Glomerular visceral epithelial cell (primary cell): ENCODE measurements around the gene DGKE.

ENCODE experiments used
- DNase-seq: peaks from one replicate; pipeline ENCODE4 v3.0.0-alpha.2; 2016; ENCODE audit errors: extremely low spot score

DGKE gene

DNA sequence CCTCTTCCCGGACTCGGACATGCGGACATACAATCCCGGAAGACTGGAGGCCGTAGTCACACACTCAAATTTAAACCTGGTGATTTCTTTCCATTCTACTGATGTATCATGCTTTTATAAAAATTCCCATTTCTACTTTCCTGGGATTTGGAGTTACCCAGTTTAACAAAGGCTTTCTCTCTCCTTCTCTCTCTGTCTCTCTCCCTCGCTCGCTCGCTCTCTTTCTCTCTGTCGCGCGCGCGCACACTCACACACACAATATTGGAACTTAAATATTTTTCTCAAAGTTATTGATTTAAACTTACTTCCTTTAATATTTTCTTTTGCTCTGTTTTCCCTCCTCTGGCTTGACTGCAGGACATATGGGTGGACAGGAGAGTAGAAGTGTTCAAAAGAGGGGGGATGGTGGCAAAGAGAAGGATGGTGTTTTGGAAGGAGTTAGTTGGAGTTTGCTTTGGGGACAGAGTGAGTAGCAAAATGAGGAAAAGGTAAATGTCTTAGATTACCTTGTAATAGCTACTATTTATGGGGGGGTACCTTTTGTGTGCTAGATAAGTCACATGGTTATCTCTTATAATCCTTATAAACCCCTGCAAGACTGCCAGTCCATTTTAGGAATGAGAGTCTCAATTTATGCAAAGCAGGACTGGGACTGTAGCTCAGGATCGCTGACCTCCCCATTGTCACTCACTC is 80.8 kb downstream of the DGKE start:
- DNase-seq = no peak

DNA sequence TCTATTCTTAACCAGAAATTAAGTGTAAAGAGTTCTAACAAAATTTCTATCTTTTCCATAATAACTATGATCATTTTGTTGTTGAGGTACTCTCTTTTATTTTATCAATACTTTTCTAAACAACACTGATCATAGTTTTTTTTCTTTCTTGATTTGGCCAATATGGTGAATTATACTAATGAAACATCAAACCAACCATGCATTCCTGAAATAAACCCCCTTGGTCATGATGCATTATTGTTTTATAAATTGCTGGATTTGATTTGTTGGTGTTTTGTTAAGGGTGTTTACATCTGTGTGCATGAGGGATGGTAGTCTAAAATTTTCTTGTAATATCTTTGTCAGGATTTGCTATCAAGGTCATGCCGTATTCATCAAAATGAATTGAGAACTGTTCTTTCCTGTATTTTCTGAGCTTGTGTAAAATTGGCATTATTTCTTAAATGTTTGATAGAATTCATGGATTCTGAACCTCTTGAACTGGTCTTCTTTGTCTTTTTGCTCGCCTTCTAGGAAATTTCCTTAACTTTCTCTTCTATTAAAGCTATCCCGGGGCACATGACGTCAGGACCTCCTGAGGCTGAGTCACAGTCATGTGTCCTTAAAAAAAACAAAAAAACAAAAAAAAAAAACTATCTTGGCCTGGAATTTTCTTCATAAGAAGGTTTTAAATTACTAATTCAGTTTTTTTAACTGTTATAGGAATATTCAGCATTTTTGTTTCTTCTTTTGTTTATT is 83.8 kb downstream of the DGKE start:
- no peak for DNase-seq

GRCh38 chr17:56918916-56919315 is 85.0 kb downstream of the DGKE start:
- no peak for DNase-seq
